Heart left ventricle (tissue), 16 donors: ENCODE results near the gene CRIP1. TPM values are rescaled to one million over a fixed set of nuclear protein-coding genes. Genes with fewer than 3 reads are reported as not detected.

Experiments used
- ATAC-seq, 4 donors: fragments of 200-7000 bp; cut with Tn5 transposase; one replicate each; pipeline ENCODE4 v1.9.1; 2020 to 2022; ENCODE audit warnings: moderate library complexity in 4 of 4, mild to moderate bottlenecking in 3 of 4, moderate number of reproducible peaks in 1 of 4
- DNase-seq, 5 donors: peaks; one replicate each; pipeline ENCODE4 v3.0.0-alpha.2; 2020
- H3K27ac ChIP-seq, 12 donors: fragments of 200-600 bp; sonication (generic) in 4 of 12; one replicate each; pipeline versions ENCODE4 v1.5.0 to v1.8.0; 2016 to 2022; ENCODE audit warnings: mild to moderate bottlenecking in 2 of 12
- H3K27me3 ChIP-seq, 9 donors: fragments of 200-600 bp; sonication (generic) in 2 of 9; one replicate each; pipeline versions ENCODE4 v1.5.1 to v1.8.0; 2016 to 2022; ENCODE audit warnings: mild to moderate bottlenecking in 3 of 9
- H3K36me3 ChIP-seq, 9 donors: fragments of 200-600 bp; sonication (generic) in 2 of 9; one replicate each; pipeline versions ENCODE4 v1.5.0 to v1.8.0; 2018 to 2022; ENCODE audit warnings: mild to moderate bottlenecking in 2 of 9
- H3K4me1 ChIP-seq, 12 donors: fragments of 200-600 bp; sonication (generic) in 4 of 12; one replicate each; pipeline versions ENCODE4 v1.5.0 to v1.8.0; 2016 to 2022; ENCODE audit warnings: mild to moderate bottlenecking in 3 of 12
- H3K4me3 ChIP-seq, 12 donors: fragments of 200-600 bp; sonication (generic) in 4 of 12; one replicate each; pipeline versions ENCODE4 v1.5.0 to v1.8.0; 2017 to 2022; ENCODE audit warnings: mild to moderate bottlenecking in 9 of 12, moderate library complexity in 4 of 12
- H3K9me3 ChIP-seq, 12 donors: fragments of 200-600 bp; sonication (generic) in 4 of 12; one replicate each; pipeline versions ENCODE4 v1.5.0 to v1.8.0; 2016 to 2022; ENCODE audit warnings: mild to moderate bottlenecking in 1 of 12
- POLR2A ChIP-seq, 2 donors: fragments of 450-650 bp; IDR thresholded peaks; one replicate each; pipeline ENCODE4 v1.6.1; 2017; ENCODE audit warnings: antibody characterized with exemption in 2 of 2, mild to moderate bottlenecking in 2 of 2, moderate library complexity in 2 of 2
- WGBS, 4 donors: extraction: QIAGEN DNeasy Blood & Tissue Kit in 2 of 4; methylation state at CpG; one replicate each; pipeline versions ENCODE4 v1.1.5 to v1.1.7; 2013 to 2018; 5-methylcytosine and 5-hydroxymethylcytosine counted together
- intact Hi-C, 10 donors: fragments of 100-400 bp; cut with DNase I; formaldehyde crosslinking; loops; one replicate each; pipeline versions ENCODE4 v1.11.1 to v1.14.2; 2022
- polyA plus RNA-seq, 2 donors: library from polyadenylated mRNA; stranded (reverse); fragments of 200-250 nt; gene quantifications; one replicate each; pipeline ENCODE4 v1.2.3, GENCODE V29; 2013
- total RNA-seq, 9 donors: library from RNA; depleted of rRNA in 2 of 9; stranded (reverse); fragments of >200 nt in 2 of 9; fragmentation: NEBNext Ultra II Directional in 3 of 9; extraction: Animal tissue kit (Norgen Biotek cat#: 25700) in 3 of 9; gene quantifications; one replicate each; pipeline versions ENCODE4 v1.1.0 to v1.2.4, GENCODE V29; 2016 to 2023
- TF ChIP-seq, protein P1 (sequence below), 12 donors: fragments of 200-600 bp; sonication (generic) in 4 of 12; IDR thresholded peaks; one replicate each; pipeline versions ENCODE4 v1.5.0 to v1.8.0; 2018 to 2022; ENCODE audit warnings: antibody characterized with exemption in 12 of 12, mild to moderate bottlenecking in 5 of 12
- donor health status: ischemic (EF 13 %, LVEDD 7.1; RV severe dilation, severe dysfunction).
- donor health status: healthy with polysubstance abuse.
- donor health status: DM: no; HTN: yes; CAD: no.
- donor health status: DM: no; HTN: no; CAD: no.
- donor health status: ischemic (EF 25% LVEDD 6.9; RV normal size, moderate dysfunction).
- donor health status: ischemic (EF 25% LVEDD 5.7; RV mildly dilated, moderate dysfunction).
- donor health status: healthy.
- donor health status: DM: yes; HTN: yes; CAD: no.
- donor health status: ischemic (EF 35%, LVEDD 5.7; RV mildly dilated, moderate dysfunction).
- donor health status: nonischemic (EF 11% LVEDD 7.7; RV severe dilation, severe dysfunction).
- donor health status: DM: yes; HTN: yes; CAD: no.
- donor health status: PGD.
- donor health status: ischemic (EF 29% LVEDD 5.4; RV normal size, mild dysfunction).
- donor health status: nonischemic (EF 23%, LVEDD 6.1; RV moderate dilation, normal function).

CRIP1 gene
- total and polyA plus RNA-seq, 11 donors, result 12.1 to 195 (median 62.3) TPM

DNA sequence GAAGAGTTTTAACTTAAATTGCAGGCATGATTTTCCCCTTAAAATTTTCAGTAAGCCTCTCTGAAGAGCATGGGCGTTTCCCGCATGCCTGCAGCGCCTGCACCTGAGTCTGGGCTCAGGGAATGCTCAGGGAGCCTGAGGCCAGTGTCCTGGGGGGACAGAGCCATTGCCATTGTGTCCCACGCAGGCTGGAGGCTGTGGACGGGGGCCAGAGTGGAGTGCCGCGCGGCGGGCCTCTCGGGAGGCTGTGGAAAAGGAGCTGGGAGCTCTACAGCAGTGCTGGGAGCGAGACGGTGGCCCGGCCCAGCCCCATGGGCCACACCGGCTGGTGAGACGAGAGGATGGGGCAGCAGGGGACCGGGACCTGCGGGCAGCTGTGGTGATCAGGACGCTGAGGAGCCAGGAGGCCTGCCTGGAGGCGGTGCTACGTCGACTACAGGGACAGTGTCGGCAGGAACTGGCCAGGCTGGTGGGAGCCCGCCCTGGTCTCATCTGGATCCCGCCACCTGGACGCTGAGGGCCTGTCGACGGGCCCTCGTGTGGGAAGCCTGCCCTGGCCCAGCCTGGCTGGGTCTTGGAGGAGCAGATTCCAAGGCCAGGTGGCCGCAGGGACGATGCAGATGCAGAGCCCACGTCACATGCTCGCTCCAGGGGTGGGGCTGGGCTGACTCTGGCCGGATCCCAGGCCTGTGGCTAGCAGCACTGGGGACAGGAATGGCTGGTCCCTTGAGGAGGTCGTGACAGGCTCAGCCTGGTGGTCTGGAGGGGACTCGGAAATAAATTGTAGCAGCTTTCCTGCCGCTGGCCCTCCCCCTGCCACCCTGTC is 12.0 kb downstream of the CRIP1 start:
- no peaks in the 10 kb centered on the region for H3K27me3 ChIP-seq
- peaks cover 0 to 12% (median 0%) of the 10 kb centered on the region in 12 donors for H3K4me1 ChIP-seq
- ATAC-seq (no peak), DNase-seq (peak in 1 of 5 donors; percentile 18)
- 83 to 86% (median 86%) methylated on average over 35 to 36 of the region's 36 CpGs for WGBS, 4 donors
- peaks cover 0 to 5% (median 0%) of the 10 kb centered on the region in 9 donors for H3K36me3 ChIP-seq
- intact Hi-C loops, result no loop called here
- H3K9me3 ChIP-seq, result no peaks in the 10 kb centered on the region
- TF ChIP-seq POLR2A (IDR thresholded peaks at IDR 0.05), result no peak
- TF ChIP-seq, protein P1, sequence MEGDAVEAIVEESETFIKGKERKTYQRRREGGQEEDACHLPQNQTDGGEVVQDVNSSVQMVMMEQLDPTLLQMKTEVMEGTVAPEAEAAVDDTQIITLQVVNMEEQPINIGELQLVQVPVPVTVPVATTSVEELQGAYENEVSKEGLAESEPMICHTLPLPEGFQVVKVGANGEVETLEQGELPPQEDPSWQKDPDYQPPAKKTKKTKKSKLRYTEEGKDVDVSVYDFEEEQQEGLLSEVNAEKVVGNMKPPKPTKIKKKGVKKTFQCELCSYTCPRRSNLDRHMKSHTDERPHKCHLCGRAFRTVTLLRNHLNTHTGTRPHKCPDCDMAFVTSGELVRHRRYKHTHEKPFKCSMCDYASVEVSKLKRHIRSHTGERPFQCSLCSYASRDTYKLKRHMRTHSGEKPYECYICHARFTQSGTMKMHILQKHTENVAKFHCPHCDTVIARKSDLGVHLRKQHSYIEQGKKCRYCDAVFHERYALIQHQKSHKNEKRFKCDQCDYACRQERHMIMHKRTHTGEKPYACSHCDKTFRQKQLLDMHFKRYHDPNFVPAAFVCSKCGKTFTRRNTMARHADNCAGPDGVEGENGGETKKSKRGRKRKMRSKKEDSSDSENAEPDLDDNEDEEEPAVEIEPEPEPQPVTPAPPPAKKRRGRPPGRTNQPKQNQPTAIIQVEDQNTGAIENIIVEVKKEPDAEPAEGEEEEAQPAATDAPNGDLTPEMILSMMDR (IDR thresholded peaks at IDR 0.05), result no peak
- no peak overlapping the region for H3K27ac ChIP-seq
- no peak overlapping the region for H3K4me3 ChIP-seq

DNA sequence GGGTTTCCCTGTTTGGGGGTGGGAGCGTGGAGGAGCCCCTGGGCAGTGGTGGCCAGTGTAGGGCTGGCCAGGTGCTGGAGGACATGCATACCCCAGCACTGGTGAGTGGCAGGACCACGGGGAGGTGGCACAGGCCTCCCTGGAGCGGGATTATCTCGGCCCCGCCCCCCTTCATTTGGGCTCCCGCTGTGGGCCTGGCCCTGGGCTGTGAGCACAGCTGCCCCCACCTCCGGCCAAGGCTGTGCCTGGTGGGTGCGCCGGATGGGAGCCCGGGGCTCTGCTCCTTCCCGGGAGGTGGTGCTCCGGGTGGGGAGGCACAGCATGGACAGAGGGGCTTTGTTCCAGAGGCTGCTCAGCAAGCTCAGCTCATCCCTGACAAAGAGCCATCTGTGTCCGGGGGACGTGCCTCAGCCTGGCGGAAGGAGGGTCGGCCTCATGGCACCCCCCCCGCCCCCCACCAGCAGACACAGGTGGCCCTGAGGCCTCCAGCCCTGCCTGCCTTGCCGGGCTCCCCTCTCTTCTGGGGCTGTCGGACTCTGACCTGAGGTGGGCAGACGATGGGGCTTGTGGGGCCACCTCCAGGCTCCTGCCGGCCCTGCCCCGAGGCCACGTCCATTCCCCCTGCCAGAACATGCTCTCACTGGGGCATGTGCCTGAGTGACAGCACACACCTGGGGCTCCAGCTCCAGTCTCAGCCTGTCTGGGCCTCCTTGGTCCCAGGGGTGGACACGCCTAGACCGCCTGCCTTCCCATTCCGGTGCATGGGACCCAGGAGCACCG is 12.8 kb downstream of the CRIP1 start:
- peak in 2 of 5 donors; percentile 23 to 24 for DNase-seq
- Histone ChIP-seq H3K36me3 (peaks cover 0 to 5% (median 0%) of the 10 kb centered on the region in 9 donors), H3K4me3 (no peak overlapping the region), H3K27me3 (no peaks in the 10 kb centered on the region), H3K9me3 (no peaks in the 10 kb centered on the region), H3K4me1 (peaks cover 0 to 12% (median 0%) of the 10 kb centered on the region in 12 donors), H3K27ac (no peak overlapping the region)
- no peak for TF ChIP-seq POLR2A (IDR thresholded peaks at IDR 0.05)
- TF ChIP-seq, protein P1 (IDR thresholded peaks at IDR 0.05), result no peak
- intact Hi-C loops, result no loop called here
- 71 to 90% (median 80%) methylated on average over 6 to 27 of the region's 27 CpGs for WGBS, 4 donors
- ATAC-seq, result no peak

DNA sequence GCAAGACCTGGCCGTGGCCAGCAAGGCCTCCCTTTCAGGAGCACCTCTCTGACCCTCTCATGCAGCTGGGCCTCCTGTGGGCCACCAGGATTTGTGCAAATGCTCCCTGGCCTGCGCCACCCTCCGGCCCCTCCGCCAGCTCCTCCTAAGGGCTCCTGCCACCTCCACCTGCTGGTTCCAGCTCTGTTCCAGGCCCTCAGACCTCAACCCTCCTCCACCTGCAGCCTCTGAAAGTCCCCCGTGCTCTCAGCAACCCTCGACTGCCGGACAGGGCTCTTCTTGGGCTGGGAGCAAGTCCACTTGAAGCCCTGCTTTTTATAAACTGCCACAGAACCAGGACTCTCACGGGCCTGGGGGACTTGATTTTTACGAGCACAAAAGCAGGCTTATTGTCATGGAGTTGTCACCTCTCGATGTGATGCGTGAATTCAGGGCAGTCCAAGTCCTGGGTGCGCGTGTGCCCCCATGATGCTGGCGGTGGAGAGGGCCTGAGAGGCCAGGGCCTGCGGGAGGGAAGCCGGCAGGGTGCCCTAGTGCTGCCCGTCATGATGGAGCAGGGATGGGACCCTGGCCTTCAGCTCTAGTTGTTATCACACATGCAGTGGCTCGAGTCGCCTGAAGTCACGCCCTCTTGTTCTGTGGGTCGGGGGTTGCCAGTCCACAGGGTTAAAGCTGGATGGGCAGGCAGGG is 13.5 kb downstream of the CRIP1 start:
- Histone ChIP-seq H3K27ac (no peak overlapping the region), H3K27me3 (no peaks in the 10 kb centered on the region), H3K36me3 (peaks cover 0 to 5% (median 0%) of the 10 kb centered on the region in 9 donors), H3K4me1 (peaks cover 0 to 10% (median 0%) of the 10 kb centered on the region in 12 donors), H3K4me3 (no peak overlapping the region), H3K9me3 (no peaks in the 10 kb centered on the region)
- ATAC-seq (no peak), DNase-seq (no peak)
- TF ChIP-seq, protein P1 (IDR thresholded peaks at IDR 0.05), result no peak
- no peak for TF ChIP-seq POLR2A (IDR thresholded peaks at IDR 0.05)
- intact Hi-C loops, result no loop called here
- 82 to 86% (median 84%) methylated on average over 20 to 21 of the region's 21 CpGs for WGBS, 4 donors
